SJCRH30 (cell line): ENCODE data around the gene MAP10. TPM values are rescaled to one million over a fixed set of nuclear protein-coding genes. Genes with fewer than 3 reads are reported as not detected.
A peak's percentile ranks its signal among the peaks of the same experiment; 100 is the strongest.

ENCODE experiments used
- DNase-seq, 2 experiments: peaks; one replicate each; pipeline ENCODE4 v3.0.0-alpha.2; 2015 to 2020
- H3K27ac ChIP-seq: fragments of 250-450 bp; sonication (Bioruptor Pico); 2 replicates; pipeline ENCODE4 v1.5.1; 2020; ENCODE audit warnings: mild to moderate bottlenecking, moderate library complexity
- H3K27me3 ChIP-seq: fragments of 250-450 bp; sonication (Bioruptor Pico); 2 replicates; pipeline ENCODE4 v1.5.1; 2020; ENCODE audit warnings: mild to moderate bottlenecking, moderate library complexity
- H3K36me3 ChIP-seq: fragments of 250-450 bp; sonication (Bioruptor Pico); 2 replicates; pipeline ENCODE4 v1.5.1; 2020; ENCODE audit warnings: mild to moderate bottlenecking, moderate library complexity
- H3K4me1 ChIP-seq: fragments of 250-450 bp; sonication (Bioruptor Pico); 2 replicates; pipeline ENCODE4 v1.5.1; 2020; ENCODE audit warnings: mild to moderate bottlenecking, moderate library complexity
- H3K4me3 ChIP-seq: fragments of 250-450 bp; sonication (Bioruptor Pico); 2 replicates; pipeline ENCODE4 v1.5.1; 2020; ENCODE audit warnings: mild to moderate bottlenecking, moderate library complexity
- H3K9me3 ChIP-seq: fragments of 250-450 bp; sonication (Bioruptor Pico); replicated peaks from 2 replicates; pipeline ENCODE4 v1.5.1; 2020; ENCODE audit warnings: mild to moderate bottlenecking, moderate library complexity
- total RNA-seq: library from RNA; depleted of rRNA; stranded (reverse); fragments of >200 nt; shearing (Covaris generic); gene quantifications from 2 replicates; pipeline ENCODE4 v1.2.3, GENCODE V29; 2014; rRNA removed

Gene MAP10, protein sequence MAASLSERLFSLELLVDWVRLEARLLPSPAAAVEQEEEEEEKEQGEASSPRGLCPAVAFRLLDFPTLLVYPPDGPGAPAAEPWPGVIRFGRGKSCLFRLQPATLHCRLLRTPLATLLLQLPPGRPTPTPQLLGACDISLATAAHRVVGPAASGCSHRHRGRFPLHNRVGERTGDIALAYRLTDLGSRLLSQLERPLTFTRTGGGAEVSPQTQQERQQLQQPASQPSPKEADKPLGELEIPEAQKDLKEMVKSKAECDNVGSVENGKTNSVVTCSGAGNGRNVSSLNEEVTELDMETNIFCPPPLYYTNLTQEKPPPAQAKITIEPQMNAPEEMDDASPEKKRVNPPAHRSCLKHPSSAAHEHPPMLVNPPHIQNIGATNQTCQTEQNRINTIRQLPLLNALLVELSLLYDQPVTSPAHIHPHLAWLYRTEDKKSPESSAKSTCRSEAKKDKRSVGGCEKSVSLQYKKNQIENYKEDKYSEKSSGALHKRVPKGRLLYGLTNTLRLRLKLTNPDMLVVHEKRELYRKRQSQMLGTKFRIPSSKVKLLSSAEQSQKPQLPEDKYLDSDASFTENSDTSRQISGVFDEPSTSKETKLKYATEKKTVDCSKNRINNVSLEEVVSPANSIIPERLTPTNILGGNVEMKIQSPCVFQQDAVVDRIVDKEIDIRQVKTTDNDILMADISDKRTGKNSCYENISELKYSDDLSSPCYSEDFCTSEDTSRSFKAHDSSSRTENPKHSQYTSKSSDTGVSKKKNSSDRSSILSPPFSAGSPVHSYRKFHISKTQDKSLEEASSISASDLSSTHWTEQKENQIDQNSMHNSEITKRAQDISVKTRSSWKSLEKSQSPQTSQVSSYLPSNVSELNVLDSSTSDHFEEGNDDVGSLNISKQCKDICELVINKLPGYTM
- total RNA-seq: 0.10 TPM in 1 of 2 replicates, not detected in the other

DNA sequence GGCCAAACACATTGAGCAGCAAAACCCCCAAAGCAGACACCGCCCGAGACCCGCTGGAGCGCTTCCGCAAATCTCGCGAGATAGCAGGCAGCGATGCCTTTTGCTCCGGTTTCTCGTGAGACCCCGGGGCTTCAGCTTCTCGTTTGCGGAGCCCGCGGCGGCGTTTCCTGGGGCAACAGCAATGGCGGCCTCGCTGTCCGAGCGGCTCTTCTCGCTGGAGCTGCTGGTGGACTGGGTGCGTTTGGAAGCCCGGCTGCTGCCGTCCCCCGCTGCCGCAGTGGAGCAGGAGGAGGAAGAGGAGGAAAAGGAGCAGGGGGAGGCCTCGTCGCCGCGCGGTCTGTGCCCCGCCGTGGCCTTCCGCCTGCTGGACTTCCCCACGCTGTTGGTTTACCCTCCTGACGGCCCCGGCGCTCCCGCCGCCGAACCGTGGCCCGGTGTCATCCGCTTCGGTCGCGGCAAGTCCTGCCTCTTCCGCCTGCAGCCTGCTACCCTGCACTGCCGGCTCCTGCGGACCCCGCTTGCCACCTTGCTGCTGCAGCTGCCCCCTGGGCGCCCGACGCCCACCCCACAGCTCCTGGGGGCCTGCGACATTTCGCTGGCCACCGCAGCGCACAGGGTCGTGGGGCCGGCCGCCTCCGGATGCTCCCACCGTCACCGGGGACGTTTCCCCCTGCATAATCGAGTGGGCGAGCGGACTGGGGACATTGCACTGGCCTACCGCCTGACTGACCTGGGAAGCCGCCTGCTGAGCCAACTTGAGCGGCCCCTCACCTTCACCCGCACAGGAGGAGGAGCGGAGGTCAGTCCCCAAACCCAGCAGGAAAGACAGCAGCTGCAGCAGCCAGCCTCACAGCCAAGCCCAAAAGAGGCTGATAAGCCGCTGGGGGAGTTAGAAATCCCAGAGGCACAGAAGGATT lies at the start of gene MAP10:
Gene MAP10, plus strand, starts transcription at position 148 of the 917 bp plus-strand sequence. Its CDS starts 34 bp downstream, at position 182.
- no peaks in the 10 kb centered on the region for H3K4me1 ChIP-seq
- H3K9me3 ChIP-seq: no peaks in the 10 kb centered on the region
- peaks cover 5% of the 10 kb centered on the region; the same call in 1 of the 2 replicates for H3K27me3 ChIP-seq
- H3K4me3 ChIP-seq: peak within 1 kb of the TSS; percentile 42
- DNase-seq: peak; percentile 12 to 28
- no peak within 1 kb of the TSS for H3K27ac ChIP-seq
- H3K36me3 ChIP-seq: no peaks in the 10 kb centered on the region

DNA sequence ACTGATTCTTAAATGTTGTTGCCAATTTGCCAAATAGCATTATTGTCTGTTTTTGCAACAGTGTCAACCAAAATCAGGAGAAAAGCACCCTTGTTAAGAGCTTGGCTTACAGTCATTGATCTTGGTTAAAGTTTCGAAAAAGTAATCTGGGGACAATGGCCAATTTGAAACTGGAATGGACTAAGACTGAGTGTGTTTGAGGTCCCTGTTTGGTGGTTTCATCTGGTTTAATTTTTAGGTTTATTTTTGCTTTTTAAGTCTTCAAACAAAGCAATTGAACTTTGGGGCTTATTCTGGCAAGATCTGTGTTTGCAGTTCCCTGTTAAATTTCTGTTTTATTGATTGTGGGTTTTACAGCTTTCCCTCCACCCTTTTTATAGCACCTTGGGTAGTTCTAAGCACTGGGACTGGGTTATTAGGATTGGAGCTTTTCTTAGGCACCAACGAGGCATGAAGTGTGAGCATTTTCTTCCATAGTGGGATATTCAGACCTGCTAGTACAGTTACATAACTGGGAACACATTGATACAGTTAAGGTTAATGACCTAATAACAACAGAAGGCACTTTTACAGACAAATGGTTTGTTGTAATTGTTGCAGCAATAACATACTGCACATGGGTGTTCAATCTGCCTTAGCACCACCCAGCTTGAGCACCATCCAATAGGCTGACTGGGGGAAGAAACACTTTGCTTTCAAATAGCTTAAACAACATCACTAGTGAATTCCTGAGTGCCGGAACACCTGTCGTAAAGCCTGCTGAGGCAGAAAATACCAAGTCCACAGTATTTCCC lies 40.6 kb upstream of the MAP10 start:
- H3K4me1 ChIP-seq: no peaks in the 10 kb centered on the region
- H3K27me3 ChIP-seq: peaks cover 2% of the 10 kb centered on the region; the same call in 1 of the 2 replicates
- DNase-seq: no peak
- no peak overlapping the region for H3K4me3 ChIP-seq
- no peaks in the 10 kb centered on the region for H3K9me3 ChIP-seq
- no peaks in the 10 kb centered on the region for H3K36me3 ChIP-seq
- no peak overlapping the region for H3K27ac ChIP-seq

DNA sequence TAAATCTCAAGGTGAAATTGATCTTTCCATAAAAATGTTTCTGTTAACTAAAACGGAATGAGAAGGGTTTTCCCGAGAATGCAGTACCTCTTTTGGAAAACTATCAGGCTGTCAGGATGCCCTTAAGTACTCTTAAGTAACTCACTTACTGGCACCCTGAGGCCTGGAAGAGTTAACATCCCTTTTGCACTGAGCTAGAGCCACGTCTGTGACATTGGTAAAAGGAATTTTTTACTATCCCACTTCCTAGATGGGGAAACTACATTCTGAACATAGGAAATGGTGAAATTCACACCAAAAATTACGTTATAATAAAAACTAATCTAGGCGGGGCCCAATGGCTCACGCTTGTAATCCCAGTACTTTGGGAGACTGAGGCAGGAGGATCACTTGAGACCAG lies 39.7 kb upstream of the MAP10 start:
- Histone ChIP-seq H3K4me1 (no peaks in the 10 kb centered on the region), H3K9me3 (no peaks in the 10 kb centered on the region), H3K27ac (no peak overlapping the region), H3K27me3 (peaks cover 8% of the 10 kb centered on the region; the same call in 1 of the 2 replicates), H3K36me3 (no peaks in the 10 kb centered on the region), H3K4me3 (no peak overlapping the region)
- DNase-seq: no peak

DNA sequence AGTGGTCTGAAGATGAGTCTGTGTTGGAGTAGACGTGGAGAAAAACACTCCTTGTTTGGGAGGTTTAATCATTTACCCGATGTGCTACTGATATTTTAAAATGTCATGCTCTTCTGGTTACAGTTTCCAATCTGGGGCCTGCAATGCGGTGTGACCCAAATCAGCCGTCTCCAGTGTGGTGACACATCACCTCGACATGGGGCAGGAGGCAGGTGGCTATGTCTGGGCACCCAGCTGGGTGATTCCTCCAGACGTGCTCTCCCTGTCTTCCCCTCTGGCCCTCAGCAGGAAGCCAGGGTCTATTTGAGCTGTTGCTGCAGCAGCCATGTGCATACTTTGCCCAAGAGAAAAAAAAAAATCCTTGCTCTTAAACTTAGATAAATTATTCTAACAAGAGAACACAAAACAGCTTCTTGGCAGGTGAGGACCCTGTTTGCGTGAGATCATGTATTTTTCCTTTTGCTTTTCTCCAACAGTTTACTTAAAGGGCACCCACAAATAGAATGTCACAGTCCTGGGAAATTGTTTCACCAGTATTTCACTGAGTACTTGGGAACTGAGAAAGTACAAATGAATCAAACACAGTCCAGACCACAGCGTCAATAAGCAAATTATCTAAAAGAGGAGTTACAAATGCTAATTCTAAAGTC lies 38.9 kb upstream of the MAP10 start:
- H3K4me1 ChIP-seq: no peaks in the 10 kb centered on the region
- no peak overlapping the region for H3K27ac ChIP-seq

DNA sequence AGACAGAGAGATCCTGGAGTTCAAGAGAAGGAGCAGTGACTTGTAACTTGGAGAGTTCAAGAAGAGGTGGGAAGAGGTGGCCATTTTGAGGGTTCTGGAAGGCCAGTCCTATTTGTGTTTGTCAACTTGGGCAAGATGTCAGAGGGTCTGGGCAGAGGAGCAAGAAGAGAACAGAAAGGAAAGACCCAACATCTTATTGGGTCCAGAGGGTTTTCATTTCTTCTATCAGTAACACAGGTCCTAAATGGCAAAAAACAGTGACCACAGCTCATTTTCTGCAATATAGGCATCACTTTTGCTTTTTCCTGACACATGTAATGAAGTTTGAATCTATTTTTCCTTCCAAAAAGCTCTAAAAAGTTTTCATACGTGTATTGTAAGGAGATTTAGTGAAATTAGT lies 38.3 kb upstream of the MAP10 start:
- Histone ChIP-seq H3K36me3 (no peaks in the 10 kb centered on the region), H3K9me3 (no peaks in the 10 kb centered on the region)

More for the DNA sequence above, 38.9 kb upstream of the MAP10 start:
- DNase-seq: no peak
- H3K27me3 ChIP-seq: peaks cover 8% of the 10 kb centered on the region; the same call in 1 of the 2 replicates
- H3K36me3 ChIP-seq: no peaks in the 10 kb centered on the region
- no peaks in the 10 kb centered on the region for H3K9me3 ChIP-seq
- no peak overlapping the region for H3K4me3 ChIP-seq

DNA sequence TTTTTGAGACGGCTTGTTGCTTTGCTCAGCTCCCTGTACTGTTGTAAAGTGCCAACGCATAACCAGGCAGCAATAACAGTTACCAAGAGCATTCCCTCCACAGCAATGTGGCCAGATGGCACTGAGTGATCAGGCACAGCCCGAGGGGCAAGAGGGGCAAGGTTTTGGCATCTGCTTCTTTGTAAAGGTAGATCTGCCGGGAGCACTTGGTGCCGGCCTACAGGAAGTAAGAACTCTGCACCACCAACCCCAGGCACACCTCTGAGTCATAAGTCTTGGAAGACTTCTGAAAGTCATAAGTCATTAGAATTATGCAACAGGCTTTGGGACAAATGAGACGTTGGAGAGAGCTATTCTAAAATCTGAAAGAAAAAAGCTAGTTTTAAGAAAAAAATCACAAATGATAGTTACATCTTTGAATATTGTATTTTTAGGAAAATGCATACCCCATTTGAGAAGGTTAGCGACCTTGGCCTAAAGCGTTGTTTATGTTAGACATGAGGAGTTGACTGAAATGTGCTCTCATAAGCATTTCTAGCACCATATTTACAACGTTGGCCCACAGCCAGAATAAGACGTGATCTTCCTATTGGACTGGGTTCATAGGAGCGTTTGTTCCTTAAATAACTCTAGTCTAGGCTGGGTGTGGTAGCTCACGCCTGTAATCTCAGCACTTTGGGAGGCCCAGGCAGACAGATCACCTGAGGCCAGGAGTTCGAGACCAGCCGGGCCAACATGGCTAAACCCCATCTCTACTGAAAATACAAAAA lies 37.7 kb upstream of the MAP10 start:
- DNase-seq: peak in 1 of 2 experiments; percentile 3
- Histone ChIP-seq H3K4me3 (no peak overlapping the region), H3K27me3 (peaks cover 8% of the 10 kb centered on the region; the same call in 1 of the 2 replicates), H3K9me3 (no peaks in the 10 kb centered on the region), H3K27ac (no peak overlapping the region), H3K36me3 (no peaks in the 10 kb centered on the region), H3K4me1 (no peaks in the 10 kb centered on the region)

More for the DNA sequence above, 38.3 kb upstream of the MAP10 start:
- Histone ChIP-seq H3K27ac (no peak overlapping the region), H3K27me3 (peaks cover 8% of the 10 kb centered on the region; the same call in 1 of the 2 replicates), H3K4me1 (no peaks in the 10 kb centered on the region), H3K4me3 (no peak overlapping the region)
- no peak for DNase-seq

DNA sequence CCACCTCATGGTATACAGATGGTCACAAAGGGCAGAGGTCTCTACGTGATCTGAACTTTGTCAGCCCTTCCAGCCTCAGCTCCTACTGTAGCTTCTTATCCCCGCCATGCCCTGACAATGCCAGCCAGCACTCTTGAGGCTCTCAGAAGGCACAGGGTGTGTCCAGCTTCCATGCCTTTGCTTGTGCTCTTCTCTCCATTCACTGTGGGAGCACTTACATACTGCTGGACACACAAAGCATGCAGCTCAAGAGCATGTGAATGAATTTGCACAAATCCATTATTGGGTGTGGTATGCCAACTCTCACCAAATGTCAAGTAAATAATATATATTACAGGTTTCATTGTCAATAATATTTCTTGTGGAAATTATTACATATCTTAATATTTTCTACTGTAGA lies 36.4 kb upstream of the MAP10 start:
- no peaks in the 10 kb centered on the region for H3K4me1 ChIP-seq
- H3K4me3 ChIP-seq: no peak overlapping the region
- no peak for DNase-seq
- peaks cover 8% of the 10 kb centered on the region; the same call in 1 of the 2 replicates for H3K27me3 ChIP-seq
- no peak overlapping the region for H3K27ac ChIP-seq
- H3K9me3 ChIP-seq: no peaks in the 10 kb centered on the region
- no peaks in the 10 kb centered on the region for H3K36me3 ChIP-seq

DNA sequence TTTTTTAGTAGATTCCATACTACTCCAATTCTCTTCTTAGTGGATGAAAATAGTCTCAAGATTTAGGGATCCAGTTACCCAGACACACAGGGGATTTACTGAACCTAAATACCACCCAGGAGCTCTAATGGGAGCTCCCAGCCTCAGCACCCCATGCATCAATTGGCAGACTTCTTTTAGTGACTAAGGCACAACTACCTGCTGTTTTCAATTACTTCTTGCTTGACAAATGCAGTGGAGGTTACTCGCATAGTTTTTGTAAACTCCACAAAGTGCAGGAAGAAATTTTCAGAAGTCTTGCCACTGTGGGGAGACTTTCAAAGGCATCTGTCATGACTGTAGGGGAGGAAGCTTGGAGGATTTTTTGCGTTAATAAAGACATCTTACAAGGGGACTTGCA lies 35.5 kb upstream of the MAP10 start:
- H3K4me1 ChIP-seq: no peaks in the 10 kb centered on the region
- H3K4me3 ChIP-seq: no peak overlapping the region
- no peak overlapping the region for H3K27ac ChIP-seq
- H3K9me3 ChIP-seq: no peaks in the 10 kb centered on the region
- no peak for DNase-seq
- peaks cover 8% of the 10 kb centered on the region; the same call in 1 of the 2 replicates for H3K27me3 ChIP-seq
- H3K36me3 ChIP-seq: no peaks in the 10 kb centered on the region

DNA sequence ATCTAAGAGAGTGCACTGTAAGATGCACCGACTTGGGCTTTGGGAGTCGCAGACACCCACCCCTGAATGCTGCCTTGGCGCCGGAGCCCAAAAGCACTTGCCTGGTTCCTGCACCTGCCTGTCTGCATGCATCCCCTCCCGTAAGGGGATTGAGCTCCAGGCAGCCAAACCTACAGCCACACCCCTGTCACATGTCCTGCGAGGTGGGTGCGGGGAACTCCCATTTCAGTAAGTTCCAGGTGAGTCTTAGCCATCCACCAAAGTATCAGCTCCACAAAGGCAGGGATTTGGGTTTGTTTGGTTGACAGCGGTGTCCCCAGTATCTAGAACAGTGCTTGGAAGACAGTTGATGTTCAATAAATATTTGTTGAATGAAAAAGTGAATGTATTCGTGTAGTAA lies 31.5 kb upstream of the MAP10 start:
- H3K4me3 ChIP-seq: no peak overlapping the region
- H3K4me1 ChIP-seq: no peaks in the 10 kb centered on the region
- no peaks in the 10 kb centered on the region for H3K36me3 ChIP-seq
- peaks cover 8% of the 10 kb centered on the region; the same call in 1 of the 2 replicates for H3K27me3 ChIP-seq
- no peak for DNase-seq
- H3K27ac ChIP-seq: no peak overlapping the region
- H3K9me3 ChIP-seq: no peaks in the 10 kb centered on the region

DNA sequence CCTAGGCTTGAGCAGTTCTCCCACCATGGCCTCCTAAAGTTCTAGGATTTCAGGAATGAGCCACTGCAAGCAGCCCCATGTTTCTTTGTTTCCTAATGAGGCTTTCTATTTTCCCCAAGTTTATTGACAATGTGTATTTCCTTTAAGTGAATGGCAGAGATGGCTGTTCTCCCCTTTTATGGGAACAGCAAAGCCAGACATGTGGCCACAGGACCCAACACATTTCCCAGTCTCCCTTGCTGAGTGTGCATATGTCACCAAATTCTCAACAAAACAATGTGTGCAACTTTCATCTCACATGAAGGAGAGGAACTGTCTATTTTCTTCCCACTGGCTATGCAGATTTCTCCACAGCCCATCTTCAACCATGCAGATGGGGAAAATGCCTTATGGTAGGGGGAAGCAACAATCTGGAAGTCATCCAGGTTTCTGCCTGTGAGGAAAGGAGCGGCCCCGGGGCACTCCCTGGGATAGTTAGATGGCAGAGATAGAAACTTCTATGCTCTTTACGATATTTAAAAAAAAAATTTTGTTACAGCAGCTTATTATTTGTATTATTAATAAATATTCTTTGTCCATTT lies 28.6 kb upstream of the MAP10 start:
- Histone ChIP-seq H3K36me3 (no peaks in the 10 kb centered on the region), H3K4me3 (no peak overlapping the region), H3K9me3 (no peaks in the 10 kb centered on the region), H3K27ac (no peak overlapping the region), H3K27me3 (no peaks in the 10 kb centered on the region), H3K4me1 (no peaks in the 10 kb centered on the region)
- DNase-seq: no peak

DNA sequence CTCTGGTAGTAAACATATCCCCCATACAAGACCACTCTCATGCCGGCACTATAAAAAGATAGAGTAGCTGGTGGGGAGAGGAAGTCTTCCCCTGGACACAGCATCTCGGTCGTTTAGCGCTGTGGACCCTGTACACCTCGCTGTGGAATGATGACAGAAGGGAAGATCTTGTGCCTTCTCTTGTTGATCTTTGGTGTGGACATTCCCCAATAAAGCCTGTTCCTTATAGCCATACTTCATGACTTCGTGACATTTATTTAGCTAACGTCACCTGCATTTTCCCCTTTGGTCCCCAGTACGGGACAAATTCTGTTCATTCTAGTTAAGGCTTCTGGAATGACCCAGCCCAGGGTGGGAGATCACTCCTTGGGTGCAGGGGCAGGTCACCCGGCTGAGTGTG lies 24.9 kb upstream of the MAP10 start:
- H3K36me3 ChIP-seq: no peaks in the 10 kb centered on the region
- H3K9me3 ChIP-seq: no peaks in the 10 kb centered on the region
- no peak overlapping the region for H3K27ac ChIP-seq
- no peaks in the 10 kb centered on the region for H3K4me1 ChIP-seq
- no peaks in the 10 kb centered on the region for H3K27me3 ChIP-seq
- no peak overlapping the region for H3K4me3 ChIP-seq
- DNase-seq: no peak

DNA sequence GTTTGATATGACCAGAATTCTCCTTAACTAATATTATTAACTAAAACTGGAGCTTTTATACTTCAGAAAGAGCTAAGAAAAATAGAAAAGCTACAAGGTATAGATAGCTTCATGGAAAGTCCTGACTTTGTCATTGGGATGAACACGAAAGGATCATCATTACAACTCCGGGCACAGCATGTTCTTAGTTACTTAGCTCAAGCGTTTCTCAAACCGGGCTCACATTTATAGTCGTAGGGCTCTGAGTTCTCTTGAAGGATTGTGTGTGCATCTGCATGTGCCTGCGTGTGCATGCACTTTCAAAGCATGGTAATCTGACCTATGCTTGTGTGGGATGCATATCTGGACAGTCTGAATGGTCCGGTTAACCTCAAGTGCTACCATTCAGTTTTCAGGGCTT lies 20.4 kb upstream of the MAP10 start:
- no peaks in the 10 kb centered on the region for H3K27me3 ChIP-seq

More for the DNA sequence above, 20.4 kb upstream of the MAP10 start:
- DNase-seq: no peak
- Histone ChIP-seq H3K36me3 (no peaks in the 10 kb centered on the region), H3K4me1 (no peaks in the 10 kb centered on the region), H3K27ac (no peak overlapping the region), H3K4me3 (no peak overlapping the region), H3K9me3 (no peaks in the 10 kb centered on the region)
